NCI-H1105 treated with DMSO at 0.1 percent for 48 hours (cell line): ENCODE results near the gene FRMD3.
"Not testable (repeated sequence)": the region's sequence is repeated elsewhere in the genome, so short reads cannot be mapped to it uniquely, and the experiment has no call there.

Source experiments
- DNase-seq: peaks from one replicate; lab custom pipeline; 2025; lab: John Stamatoyannopoulos, UW

FRMD3 gene

GRCh38 chr9:83392228-83392627 is 146.0 kb downstream of the FRMD3 start:
- DNase-seq: no peak

- no peak for DNase-seq
These were observed 149.9 kb downstream of the FRMD3 start for GRCh38 chr9:83388346-83388745.

- DNase-seq: no peak
These were observed 150.6 kb downstream of the FRMD3 start for GRCh38 chr9:83387401-83388185.

- DNase-seq: no peak
These were observed 152.9 kb downstream of the FRMD3 start for GRCh38 chr9:83385317-83385716.

- DNase-seq: peak; percentile 93
These were observed 154.0 kb downstream of the FRMD3 start for GRCh38 chr9:83384214-83384613.

GRCh38 chr9:83383034-83383433 is 155.2 kb downstream of the FRMD3 start:
- no peak for DNase-seq

- no peak for DNase-seq
These were observed 155.8 kb downstream of the FRMD3 start for GRCh38 chr9:83382421-83382820.

GRCh38 chr9:83379045-83379444 is 159.2 kb downstream of the FRMD3 start:
- DNase-seq: no peak

- no peak for DNase-seq
These were observed 165.2 kb downstream of the FRMD3 start for GRCh38 chr9:83372957-83373356.

- no peak for DNase-seq
These were observed 170.9 kb downstream of the FRMD3 start for GRCh38 chr9:83367326-83367725.

- no peak for DNase-seq
These were observed 175.7 kb downstream of the FRMD3 start for GRCh38 chr9:83362341-83362995.

- DNase-seq: no peak
These were observed 179.2 kb downstream of the FRMD3 start for GRCh38 chr9:83359039-83359438.

- DNase-seq: not testable (repeated sequence)
These were observed 179.7 kb downstream of the FRMD3 start for GRCh38 chr9:83358493-83358892.

GRCh38 chr9:83355729-83356151 is 182.5 kb downstream of the FRMD3 start:
- DNase-seq: no peak

- no peak for DNase-seq
These were observed 183.2 kb downstream of the FRMD3 start for GRCh38 chr9:83355024-83355444.

GRCh38 chr9:83349031-83349430 is 189.2 kb downstream of the FRMD3 start:
- no peak for DNase-seq

- no peak for DNase-seq
These were observed 191.4 kb downstream of the FRMD3 start for GRCh38 chr9:83346655-83347420.

- no peak for DNase-seq
These were observed 194.7 kb downstream of the FRMD3 start for GRCh38 chr9:83343366-83343999.

- no peak for DNase-seq
These were observed 195.5 kb downstream of the FRMD3 start for GRCh38 chr9:83342731-83343130.

- no peak for DNase-seq
These were observed 196.2 kb downstream of the FRMD3 start for GRCh38 chr9:83342006-83342405.

GRCh38 chr9:83340451-83340850 is 197.8 kb downstream of the FRMD3 start:
- DNase-seq: no peak

- DNase-seq: no peak
These were observed 198.8 kb downstream of the FRMD3 start for GRCh38 chr9:83339435-83339834.
